ENCODE data around the gene FCHSD2.

The FCHSD2 gene

GRCh38 chr11:73152086-73152853, 10.2 kb upstream of the FCHSD2 start:
- Histone ChIP-seq H3K27ac (ENCODE audit: insufficient read depth, low read length, poor library complexity, severe bottlenecking) (peak overlapping the region; percentile 16), H3K4me3 (ENCODE audit: insufficient read depth, low read depth, low read length, poor library complexity, severe bottlenecking) (no peak overlapping the region), H3K9me3 (ENCODE audit: control insufficient read depth, low read length) (no peaks in the 10 kb centered on the region), H3K27me3 (replicated peaks; ENCODE audit: control insufficient read depth, insufficient read depth, low read length, poor library complexity, severe bottlenecking) (no peaks in the 10 kb centered on the region), H3K36me3 (ENCODE audit: control insufficient read depth, insufficient read depth, low read length) (no peaks in the 10 kb centered on the region), H3K4me1 (ENCODE audit: control insufficient read depth, insufficient read depth, low read length, poor library complexity, severe bottlenecking) (peaks cover 30% of the 10 kb centered on the region)
- no peak for DNase-seq

GRCh38 chr11:73151416-73151815, 9.3 kb upstream of the FCHSD2 start:
- no peaks in the 10 kb centered on the region for H3K9me3 ChIP-seq (ENCODE audit: control insufficient read depth, low read length)
- no peaks in the 10 kb centered on the region for H3K36me3 ChIP-seq (ENCODE audit: control insufficient read depth, insufficient read depth, low read length)
- H3K27ac ChIP-seq (ENCODE audit: insufficient read depth, low read length, poor library complexity, severe bottlenecking), result no peak overlapping the region
- H3K4me3 ChIP-seq (ENCODE audit: insufficient read depth, low read depth, low read length, poor library complexity, severe bottlenecking), result no peak overlapping the region
- H3K27me3 ChIP-seq (replicated peaks; ENCODE audit: control insufficient read depth, insufficient read depth, low read length, poor library complexity, severe bottlenecking), result no peaks in the 10 kb centered on the region
- peaks cover 30% of the 10 kb centered on the region for H3K4me1 ChIP-seq (ENCODE audit: control insufficient read depth, insufficient read depth, low read length, poor library complexity, severe bottlenecking)
- DNase-seq, result no peak

GRCh38 chr11:73149105-73149504, 7.0 kb upstream of the FCHSD2 start:
- DNase-seq, result no peak
- Histone ChIP-seq H3K4me1 (ENCODE audit: control insufficient read depth, insufficient read depth, low read length, poor library complexity, severe bottlenecking) (peaks cover 19% of the 10 kb centered on the region), H3K27ac (ENCODE audit: insufficient read depth, low read length, poor library complexity, severe bottlenecking) (no peak overlapping the region), H3K4me3 (ENCODE audit: insufficient read depth, low read depth, low read length, poor library complexity, severe bottlenecking) (no peak overlapping the region), H3K27me3 (replicated peaks; ENCODE audit: control insufficient read depth, insufficient read depth, low read length, poor library complexity, severe bottlenecking) (no peaks in the 10 kb centered on the region), H3K9me3 (ENCODE audit: control insufficient read depth, low read length) (no peaks in the 10 kb centered on the region), H3K36me3 (ENCODE audit: control insufficient read depth, insufficient read depth, low read length) (no peaks in the 10 kb centered on the region)

DNA sequence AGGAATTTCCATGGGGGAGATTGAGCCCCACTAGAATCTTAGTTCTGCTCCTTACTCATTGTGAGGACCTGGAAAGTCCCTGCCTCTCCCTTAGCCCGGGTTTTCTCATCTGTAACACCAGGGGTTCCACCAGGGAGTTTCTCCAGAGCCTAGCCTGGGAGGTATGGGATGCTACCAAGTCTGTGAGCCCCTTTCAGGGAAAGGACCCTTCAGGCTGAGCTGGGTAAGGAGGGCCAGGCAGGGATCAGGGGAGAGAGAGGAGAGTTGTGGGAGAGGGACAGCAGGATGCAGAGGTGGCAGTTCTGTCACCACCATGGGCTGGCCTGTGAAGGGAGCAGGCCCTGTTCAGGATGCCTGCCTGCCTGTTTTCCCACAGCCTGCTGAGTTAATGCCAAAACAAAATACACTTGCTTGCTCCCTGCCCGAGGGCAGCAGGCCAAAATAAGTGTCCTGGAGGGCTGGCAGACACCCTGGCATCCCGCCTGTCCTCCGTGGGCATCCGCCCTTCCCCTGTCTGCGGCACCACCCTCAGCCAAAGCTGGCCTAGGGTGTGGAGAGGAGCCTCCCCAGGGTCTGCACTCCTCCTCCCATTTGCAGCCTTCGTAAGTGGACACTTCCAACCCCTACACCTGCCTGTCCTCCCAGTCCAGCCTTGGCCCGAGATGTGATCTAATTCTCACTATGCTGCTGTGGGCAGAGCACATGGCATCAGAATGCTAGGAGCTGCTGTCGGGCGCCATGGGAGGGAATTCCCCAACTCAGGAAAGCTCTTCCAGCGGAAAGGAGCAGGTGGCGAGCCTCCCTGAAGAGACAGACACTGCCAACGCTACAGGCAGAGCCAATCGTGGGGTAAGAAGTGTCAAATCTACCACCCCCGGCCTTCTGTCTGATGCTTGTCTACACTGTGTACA, 5.9 kb upstream of the FCHSD2 start:
- DNase-seq, result no peak
- Histone ChIP-seq H3K36me3 (ENCODE audit: control insufficient read depth, insufficient read depth, low read length) (no peaks in the 10 kb centered on the region), H3K27ac (ENCODE audit: insufficient read depth, low read length, poor library complexity, severe bottlenecking) (no peak overlapping the region), H3K4me3 (ENCODE audit: insufficient read depth, low read depth, low read length, poor library complexity, severe bottlenecking) (no peak overlapping the region), H3K4me1 (ENCODE audit: control insufficient read depth, insufficient read depth, low read length, poor library complexity, severe bottlenecking) (peaks cover 9% of the 10 kb centered on the region), H3K9me3 (ENCODE audit: control insufficient read depth, low read length) (no peaks in the 10 kb centered on the region), H3K27me3 (replicated peaks; ENCODE audit: control insufficient read depth, insufficient read depth, low read length, poor library complexity, severe bottlenecking) (no peaks in the 10 kb centered on the region)

DNA sequence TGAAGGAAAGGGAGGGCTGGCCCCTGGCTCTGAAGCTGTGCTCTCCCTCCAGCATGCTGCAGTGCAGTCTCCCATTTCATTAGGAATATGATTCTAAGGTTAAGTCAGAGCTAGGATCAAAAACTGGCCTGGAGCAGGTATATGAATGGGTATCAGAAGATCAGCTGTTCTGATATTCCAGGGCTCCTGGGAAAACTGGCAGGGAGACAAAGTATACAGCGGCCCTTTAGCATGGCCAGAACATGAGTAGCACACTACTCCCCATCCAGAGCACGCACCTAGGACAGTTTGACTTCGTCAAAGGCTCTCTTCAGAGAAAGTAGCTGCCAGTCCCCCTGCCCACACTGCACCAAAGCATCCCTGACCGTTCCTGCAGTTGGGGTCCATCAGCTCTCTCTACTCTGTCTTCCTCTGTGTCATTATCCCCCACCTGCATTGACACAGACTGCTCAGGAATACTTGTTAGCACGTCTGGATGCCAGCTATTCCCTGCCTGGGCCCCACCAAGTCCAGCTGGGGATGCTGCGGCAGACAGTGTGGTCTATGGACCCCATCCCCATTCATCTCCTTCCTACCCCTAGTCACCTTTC, 4.0 kb upstream of the FCHSD2 start:
- DNase-seq, result no peak
- Histone ChIP-seq H3K9me3 (ENCODE audit: control insufficient read depth, low read length) (no peaks in the 10 kb centered on the region), H3K27me3 (replicated peaks; ENCODE audit: control insufficient read depth, insufficient read depth, low read length, poor library complexity, severe bottlenecking) (no peaks in the 10 kb centered on the region), H3K27ac (ENCODE audit: insufficient read depth, low read length, poor library complexity, severe bottlenecking) (no peak overlapping the region), H3K4me1 (ENCODE audit: control insufficient read depth, insufficient read depth, low read length, poor library complexity, severe bottlenecking) (peaks cover 3% of the 10 kb centered on the region), H3K36me3 (ENCODE audit: control insufficient read depth, insufficient read depth, low read length) (no peaks in the 10 kb centered on the region), H3K4me3 (ENCODE audit: insufficient read depth, low read depth, low read length, poor library complexity, severe bottlenecking) (no peak overlapping the region)

DNA sequence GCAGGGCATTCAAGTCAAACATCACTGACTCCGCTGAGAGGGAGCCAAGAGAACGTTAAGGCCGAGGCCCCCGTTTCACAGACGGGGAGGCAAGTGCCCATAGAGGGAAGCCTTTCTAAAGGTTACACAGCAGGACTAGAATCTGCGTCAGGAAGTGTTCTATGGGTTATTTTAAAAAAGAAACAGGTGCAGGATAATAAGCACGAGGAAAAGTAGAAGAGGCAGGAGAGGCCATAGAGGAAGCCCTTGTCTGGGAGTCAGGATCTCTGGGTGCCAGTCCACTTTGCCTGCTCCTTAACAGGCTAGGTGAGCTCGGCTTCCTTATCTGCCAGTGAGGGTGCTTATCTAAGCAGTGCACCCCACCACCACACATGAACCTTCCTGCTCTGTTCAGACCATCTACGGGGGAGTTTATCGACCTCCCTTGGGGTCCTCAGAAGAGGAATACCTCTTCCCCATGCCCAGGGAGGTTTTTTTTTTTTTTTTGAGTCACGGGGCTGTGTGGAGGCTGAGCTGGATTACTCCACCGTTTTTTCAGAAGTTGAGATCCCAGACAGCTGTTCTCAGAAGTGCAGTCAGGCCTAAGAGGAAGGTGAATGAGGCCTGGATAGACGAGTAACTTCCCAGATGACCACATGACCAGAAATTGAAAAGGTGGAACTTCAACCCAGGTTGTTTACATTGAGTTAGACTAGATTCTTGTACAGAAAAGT, 1.2 kb upstream of the FCHSD2 start:
- peak overlapping the region; percentile 57 for H3K4me3 ChIP-seq (ENCODE audit: insufficient read depth, low read depth, low read length, poor library complexity, severe bottlenecking)
- no peak for DNase-seq
- H3K27ac ChIP-seq (ENCODE audit: insufficient read depth, low read length, poor library complexity, severe bottlenecking), result peak overlapping the region; percentile 97
- no peaks in the 10 kb centered on the region for H3K9me3 ChIP-seq (ENCODE audit: control insufficient read depth, low read length)
- H3K36me3 ChIP-seq (ENCODE audit: control insufficient read depth, insufficient read depth, low read length), result no peaks in the 10 kb centered on the region
- peaks cover 11% of the 10 kb centered on the region for H3K4me1 ChIP-seq (ENCODE audit: control insufficient read depth, insufficient read depth, low read length, poor library complexity, severe bottlenecking)
- H3K27me3 ChIP-seq (replicated peaks; ENCODE audit: control insufficient read depth, insufficient read depth, low read length, poor library complexity, severe bottlenecking), result no peaks in the 10 kb centered on the region

DNA sequence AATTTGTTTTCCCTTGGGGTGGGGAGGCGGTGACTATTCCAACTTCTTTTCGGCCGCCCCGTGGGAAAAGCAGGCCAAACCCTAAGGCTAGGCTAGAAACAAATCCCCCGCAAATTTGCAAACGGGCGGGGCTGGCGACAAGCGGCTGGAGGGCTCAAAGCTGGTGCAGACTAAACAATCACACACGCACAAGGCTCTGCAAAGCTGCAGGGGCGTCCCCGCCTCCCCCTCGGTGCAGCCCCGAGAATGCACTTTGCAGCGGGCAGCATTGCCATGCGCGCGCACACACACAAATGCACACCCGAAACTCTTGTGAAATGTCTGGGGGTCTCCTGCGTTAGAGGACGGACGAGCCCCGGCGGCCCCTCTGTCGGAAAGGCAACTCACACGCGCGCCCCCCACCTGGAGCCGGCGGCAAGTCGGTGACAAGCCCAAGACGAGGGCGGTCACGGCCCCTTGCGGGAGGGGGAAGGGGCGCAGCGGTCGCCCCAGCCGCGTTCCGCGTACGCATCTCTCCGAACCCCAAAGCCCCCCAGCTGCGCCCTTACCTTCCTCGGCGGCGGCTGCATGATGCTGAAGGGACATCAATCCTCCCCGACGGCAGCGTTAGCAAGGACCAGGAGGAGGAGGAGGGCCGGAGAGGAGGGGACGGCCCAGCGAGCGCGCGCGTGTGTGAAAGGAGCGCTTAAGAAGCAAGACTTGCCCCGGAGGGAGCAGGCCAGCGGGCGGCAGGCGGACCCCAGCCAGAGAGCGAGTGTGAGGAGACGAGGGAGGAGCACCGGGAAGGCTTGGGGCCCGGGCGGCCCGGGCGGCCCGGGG, 600 bp downstream of the FCHSD2 start:
- Histone ChIP-seq H3K27ac (ENCODE audit: insufficient read depth, low read length, poor library complexity, severe bottlenecking) (peak overlapping the region; percentile 97), H3K4me3 (ENCODE audit: insufficient read depth, low read depth, low read length, poor library complexity, severe bottlenecking) (peak overlapping the region; percentile 100), H3K4me1 (ENCODE audit: control insufficient read depth, insufficient read depth, low read length, poor library complexity, severe bottlenecking) (peaks cover 11% of the 10 kb centered on the region), H3K9me3 (ENCODE audit: control insufficient read depth, low read length) (no peaks in the 10 kb centered on the region), H3K27me3 (replicated peaks; ENCODE audit: control insufficient read depth, insufficient read depth, low read length, poor library complexity, severe bottlenecking) (no peaks in the 10 kb centered on the region), H3K36me3 (ENCODE audit: control insufficient read depth, insufficient read depth, low read length) (no peaks in the 10 kb centered on the region)
- DNase-seq, result peak; percentile 41 to 59 (median 57)

- peak overlapping the region; percentile 97 for H3K27ac ChIP-seq (ENCODE audit: insufficient read depth, low read length, poor library complexity, severe bottlenecking)
- H3K36me3 ChIP-seq (ENCODE audit: control insufficient read depth, insufficient read depth, low read length), result no peaks in the 10 kb centered on the region
- H3K9me3 ChIP-seq (ENCODE audit: control insufficient read depth, low read length), result no peaks in the 10 kb centered on the region
- H3K27me3 ChIP-seq (replicated peaks; ENCODE audit: control insufficient read depth, insufficient read depth, low read length, poor library complexity, severe bottlenecking), result no peaks in the 10 kb centered on the region
- H3K4me3 ChIP-seq (ENCODE audit: insufficient read depth, low read depth, low read length, poor library complexity, severe bottlenecking), result peak overlapping the region; percentile 100
- H3K4me1 ChIP-seq (ENCODE audit: control insufficient read depth, insufficient read depth, low read length, poor library complexity, severe bottlenecking), result peaks cover 11% of the 10 kb centered on the region
- no peak for DNase-seq
These were observed 1.1 kb downstream of the FCHSD2 start for GRCh38 chr11:73141031-73141308.

Measured in effector memory CD4-positive, alpha-beta T cell (primary cell).